ENCODE data around the gene SLC19A1.

SLC19A1 gene

GRCh38 chr21:45449658-45450422 lies 92.4 kb downstream of the SLC19A1 start:
- DNase-seq = no peak

- DNase-seq = no peak
Measured at GRCh38 chr21:45448810-45449657, 93.2 kb downstream of the SLC19A1 start.

GRCh38 chr21:45448283-45448809 lies 93.9 kb downstream of the SLC19A1 start:
- DNase-seq = no peak

All from NCI-H2227 treated with DMSO at 0.1 percent for 48 hours (cell line).